ENCODE measurements around the gene HPN. TPM values are rescaled to one million over a fixed set of nuclear protein-coding genes. Genes with fewer than 3 reads are reported as not detected.

HPN gene
- total and polyA plus RNA-seq, 2 of the 13 experiments (the other 11 are each of a cell fraction or from before 2014, with no cell fraction given): 46.7 to 261 TPM

DNA sequence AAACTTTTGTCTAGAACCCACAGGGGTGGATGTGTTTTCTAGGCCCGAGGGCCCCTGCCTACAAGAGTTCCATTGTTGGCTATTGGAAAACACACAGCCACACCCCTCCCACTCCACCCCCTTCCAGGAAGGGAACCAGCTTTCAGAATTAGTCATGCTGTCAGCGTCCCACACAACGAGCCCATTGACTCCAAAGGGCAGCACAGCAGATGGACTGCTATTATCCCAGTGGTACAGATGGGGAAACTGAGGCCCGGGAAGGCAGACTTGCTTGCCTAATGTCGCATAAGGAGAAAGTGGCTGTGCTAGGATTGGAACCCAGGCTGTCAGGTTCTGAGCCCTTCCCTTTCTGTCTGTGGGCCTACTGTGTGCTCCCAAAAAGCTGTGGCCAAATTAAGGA, 66.0 kb downstream of the HPN start (continued):
- TF ChIP-seq HNF1A (IDR thresholded peaks at IDR 0.05; ENCODE audit: low read depth) (no peak), HNF1A (CRISPR knock-in tag; IDR thresholded peaks at IDR 0.05; ENCODE audit: borderline replicate concordance) (peak; percentile 38; the same call in 1 of the 2 replicates), ZNF382 (CRISPR knock-in tag; IDR thresholded peaks at IDR 0.05; ENCODE audit: borderline replicate concordance) (no peak), ZFX (CRISPR knock-in tag; IDR thresholded peaks at IDR 0.05; ENCODE audit: low read depth) (peak; percentile 62), ASH2L (IDR thresholded peaks at IDR 0.05; ENCODE audit: insufficient read length, low read depth, low read length) (peak; percentile 11), U2AF1 (optimal IDR thresholded peaks at IDR 0.05; ENCODE audit: low read depth, low read length) (peak; percentile 53), ZNF580 (CRISPR knock-in tag; IDR thresholded peaks at IDR 0.05; ENCODE audit: borderline replicate concordance, low read depth) (peak; percentile 27; the same call in 1 of the 2 replicates), ZKSCAN1 (IDR thresholded peaks at IDR 0.05; ENCODE audit: low read length) (peak; percentile 98), RCOR2 (CRISPR knock-in tag; IDR thresholded peaks at IDR 0.05) (peak; percentile 65; the same call in 1 of the 2 replicates), HBP1 (CRISPR knock-in tag; IDR thresholded peaks at IDR 0.05; ENCODE audit: low read depth) (0 out of 2 replicates have a peak, but pooled peaks have one; percentile 46), MLX (CRISPR knock-in tag; IDR thresholded peaks at IDR 0.05) (0 out of 2 replicates have a peak, but pooled peaks have one; percentile 15), MIER2 (CRISPR knock-in tag; IDR thresholded peaks at IDR 0.05) (no peak), ERF (CRISPR knock-in tag; IDR thresholded peaks at IDR 0.05) (peak; percentile 60; the same call in 1 of the 2 replicates), ZNF746 (CRISPR knock-in tag; IDR thresholded peaks at IDR 0.05) (peak; percentile 32; the same call in 1 of the 2 replicates), FOSL1 (CRISPR knock-in tag; IDR thresholded peaks at IDR 0.05; ENCODE audit: borderline replicate concordance) (0 out of 2 replicates have a peak, but pooled peaks have one; percentile 15), HDAC2 (CRISPR knock-in tag; IDR thresholded peaks at IDR 0.05) (peak; percentile 35; the same call in 1 of the 2 replicates), ZNF792 (CRISPR knock-in tag; IDR thresholded peaks at IDR 0.05) (0 out of 2 replicates have a peak, but pooled peaks have one; percentile 49), TOPORS (CRISPR knock-in tag; IDR thresholded peaks at IDR 0.05) (no peak), TEAD3 (CRISPR knock-in tag; optimal IDR thresholded peaks at IDR 0.05; ENCODE audit: borderline replicate concordance) (peak; percentile 54)
- TF ChIP-seq, protein P1, sequence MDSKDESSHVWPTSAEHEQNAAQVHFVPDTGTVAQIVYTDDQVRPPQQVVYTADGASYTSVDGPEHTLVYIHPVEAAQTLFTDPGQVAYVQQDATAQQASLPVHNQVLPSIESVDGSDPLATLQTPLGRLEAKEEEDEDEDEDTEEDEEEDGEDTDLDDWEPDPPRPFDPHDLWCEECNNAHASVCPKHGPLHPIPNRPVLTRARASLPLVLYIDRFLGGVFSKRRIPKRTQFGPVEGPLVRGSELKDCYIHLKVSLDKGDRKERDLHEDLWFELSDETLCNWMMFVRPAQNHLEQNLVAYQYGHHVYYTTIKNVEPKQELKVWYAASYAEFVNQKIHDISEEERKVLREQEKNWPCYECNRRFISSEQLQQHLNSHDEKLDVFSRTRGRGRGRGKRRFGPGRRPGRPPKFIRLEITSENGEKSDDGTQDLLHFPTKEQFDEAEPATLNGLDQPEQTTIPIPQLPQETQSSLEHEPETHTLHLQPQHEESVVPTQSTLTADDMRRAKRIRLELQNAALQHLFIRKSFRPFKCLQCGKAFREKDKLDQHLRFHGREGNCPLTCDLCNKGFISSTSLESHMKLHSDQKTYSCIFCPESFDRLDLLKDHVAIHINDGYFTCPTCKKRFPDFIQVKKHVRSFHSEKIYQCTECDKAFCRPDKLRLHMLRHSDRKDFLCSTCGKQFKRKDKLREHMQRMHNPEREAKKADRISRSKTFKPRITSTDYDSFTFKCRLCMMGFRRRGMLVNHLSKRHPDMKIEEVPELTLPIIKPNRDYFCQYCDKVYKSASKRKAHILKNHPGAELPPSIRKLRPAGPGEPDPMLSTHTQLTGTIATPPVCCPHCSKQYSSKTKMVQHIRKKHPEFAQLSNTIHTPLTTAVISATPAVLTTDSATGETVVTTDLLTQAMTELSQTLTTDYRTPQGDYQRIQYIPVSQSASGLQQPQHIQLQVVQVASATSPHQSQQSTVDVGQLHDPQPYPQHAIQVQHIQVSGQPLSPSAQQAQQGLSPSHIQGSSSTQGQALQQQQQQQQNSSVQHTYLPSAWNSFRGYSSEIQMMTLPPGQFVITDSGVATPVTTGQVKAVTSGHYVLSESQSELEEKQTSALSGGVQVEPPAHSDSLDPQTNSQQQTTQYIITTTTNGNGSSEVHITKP (CRISPR knock-in tag; IDR thresholded peaks at IDR 0.05; ENCODE audit: low read depth): peak; percentile 53; the same call in 1 of the 2 replicates
- TF ChIP-seq, protein P2, sequence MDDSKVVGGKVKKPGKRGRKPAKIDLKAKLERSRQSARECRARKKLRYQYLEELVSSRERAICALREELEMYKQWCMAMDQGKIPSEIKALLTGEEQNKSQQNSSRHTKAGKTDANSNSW (CRISPR knock-in tag; IDR thresholded peaks at IDR 0.05; ENCODE audit: borderline replicate concordance): no peak
